Small intestine (tissue), 7 donors: ENCODE results near the gene CHIC1. TPM values are rescaled to one million over a fixed set of nuclear protein-coding genes. Genes with fewer than 3 reads are reported as not detected.
"Not testable (repeated sequence)": the region's sequence is repeated elsewhere in the genome, so short reads cannot be mapped to it uniquely, and the experiment has no call there.

Experiments
- DNase-seq, 2 donors: peaks; one replicate each; pipeline versions ENCODE4 v3.0.0 to v3.0.0-alpha.2; 2013
- FAIRE-seq: peaks from 2 replicates; lab custom pipeline; 2012; peaks lifted over from hg19 to GRCh38; lab: Jason Lieb, UNC
- H3K27ac ChIP-seq, 3 donors: one replicate each; pipeline ENCODE4 v1.5.1; 2013; ENCODE audit warnings: low read length in 2 of 3, mild to moderate bottlenecking in 2 of 3, control low read depth in 1 of 3, inconsistent platforms in 1 of 3, low read depth in 1 of 3, moderate library complexity in 1 of 3
- H3K27me3 ChIP-seq, 3 donors: one replicate each; pipeline ENCODE4 v1.6.1; 2013; ENCODE audit warnings: low read length in 3 of 3, inconsistent platforms in 1 of 3; ENCODE audit not compliant: control insufficient read depth in 3 of 3, insufficient read depth in 3 of 3
- H3K36me3 ChIP-seq, 3 donors: one replicate each; pipeline ENCODE4 v1.6.1; 2013; ENCODE audit warnings: low read length in 3 of 3, inconsistent platforms in 1 of 3, low read depth in 1 of 3, mild to moderate bottlenecking in 1 of 3, moderate library complexity in 1 of 3; ENCODE audit not compliant: control insufficient read depth in 3 of 3, insufficient read depth in 2 of 3
- H3K4me1 ChIP-seq, 3 donors: one replicate each; pipeline ENCODE4 v1.6.1; 2013; ENCODE audit warnings: low read length in 2 of 3, inconsistent platforms in 1 of 3, low read depth in 1 of 3, mild to moderate bottlenecking in 1 of 3, moderate library complexity in 1 of 3; ENCODE audit not compliant: control insufficient read depth in 3 of 3, insufficient read depth in 2 of 3
- H3K4me3 ChIP-seq, 3 donors: one replicate each; pipeline ENCODE4 v1.5.1; 2013; ENCODE audit warnings: low read length in 3 of 3, control low read depth in 1 of 3, inconsistent platforms in 1 of 3, low read depth in 1 of 3, mild to moderate bottlenecking in 1 of 3, moderate library complexity in 1 of 3
- H3K9me3 ChIP-seq, 2 donors: one replicate each; pipeline ENCODE4 v1.6.1; 2013; ENCODE audit warnings: low read depth in 1 of 2, low read length in 1 of 2; ENCODE audit not compliant: control insufficient read depth in 2 of 2, insufficient read depth in 1 of 2
- WGBS, 3 donors: extraction: QIAGEN DNeasy Blood & Tissue Kit; methylation state at CpG; one replicate each; pipeline ENCODE4 v1.1.7; 2013; 5-methylcytosine and 5-hydroxymethylcytosine counted together
- polyA plus RNA-seq, 4 donors: library from polyadenylated mRNA; stranded (reverse) in 3 of 4; unstranded in 1 of 4; fragments of 200-250 nt in 3 of 4; fragments of 120-200 nt in 1 of 4; gene quantifications; one replicate each; pipeline versions ENCODE4 v1.2.1 to v1.2.3, GENCODE V29; 2013
- donor health status: healthy with polysubstance abuse.
- donor health status: control.
- donor health status: control.
- donor health status: Bipolar disorder and iron deficiency.
- donor health status: healthy.

Gene CHIC1
- polyA plus RNA-seq, 4 donors, result 1.1 to 13.4 (median 2.1) TPM

GRCh38 chrX:73563738-73564068 is 706 bp downstream of the CHIC1 start:
- Histone ChIP-seq H3K27me3 (no peaks in the 10 kb centered on the region), H3K27ac (peak overlapping the region; percentile 8 to 82 (median 48)), H3K4me1 (no peaks in the 10 kb centered on the region), H3K4me3 (peak overlapping the region; percentile 52 to 68 (median 57)), H3K36me3 (no peaks in the 10 kb centered on the region), H3K9me3 (no peaks in the 10 kb centered on the region)
- 3 to 15% (median 6%) methylated on average over 3 of the region's 3 CpGs for WGBS, 3 donors
- FAIRE-seq, result no peak
- peak in 1 of 2 donors; percentile 19 for DNase-seq

- DNase-seq (no peak), FAIRE-seq (no peak)
- Histone ChIP-seq H3K27ac (no peak overlapping the region), H3K9me3 (no peaks in the 10 kb centered on the region), H3K27me3 (no peaks in the 10 kb centered on the region), H3K4me3 (no peak overlapping the region), H3K4me1 (no peaks in the 10 kb centered on the region), H3K36me3 (no peaks in the 10 kb centered on the region)
- WGBS, 3 donors, result 52 to 62% (median 56%) methylated on average over 2 of the region's 2 CpGs
These were observed 14.4 kb downstream of the CHIC1 start for GRCh38 chrX:73577361-73577760.

- whole genome bisulfite sequencing, 3 donors, result 6 to 24% (median 12%) methylated on average over 3 of the region's 3 CpGs
- Histone ChIP-seq H3K36me3 (no peaks in the 10 kb centered on the region), H3K9me3 (no peaks in the 10 kb centered on the region), H3K27ac (no peak overlapping the region), H3K4me3 (no peak overlapping the region), H3K27me3 (no peaks in the 10 kb centered on the region), H3K4me1 (no peaks in the 10 kb centered on the region)
- FAIRE-seq, result no peak
- DNase-seq, result peak; percentile 32 to 37
These were observed 18.1 kb downstream of the CHIC1 start for GRCh38 chrX:73581002-73581628.

- not testable (repeated sequence) for H3K9me3 ChIP-seq, DNase-seq, H3K4me3 ChIP-seq, H3K4me1 ChIP-seq, FAIRE-seq, H3K27me3 ChIP-seq, H3K27ac ChIP-seq, H3K36me3 ChIP-seq
- WGBS, 3 donors, result 93 to 96% (median 96%) methylated on average over 1 of the region's 1 CpG
These were observed 34.8 kb downstream of the CHIC1 start for GRCh38 chrX:73597758-73598157.

GRCh38 chrX:73615022-73615421 is 52.0 kb downstream of the CHIC1 start:
- Histone ChIP-seq H3K27me3 (no peaks in the 10 kb centered on the region), H3K27ac (no peak overlapping the region), H3K9me3 (peaks cover 0 to 22% of the 10 kb centered on the region in 2 donors), H3K4me3 (no peak overlapping the region), H3K36me3 (no peaks in the 10 kb centered on the region), H3K4me1 (no peaks in the 10 kb centered on the region)
- FAIRE-seq (no peak), DNase-seq (no peak)
- WGBS, 3 donors, result 73 to 93% (median 90%) methylated on average over 3 of the region's 3 CpGs

GRCh38 chrX:73641669-73642068 is 78.7 kb downstream of the CHIC1 start:
- not testable (repeated sequence) for H3K27me3 ChIP-seq, H3K4me1 ChIP-seq, H3K27ac ChIP-seq, FAIRE-seq, H3K9me3 ChIP-seq, H3K36me3 ChIP-seq, DNase-seq, H3K4me3 ChIP-seq
- 86 to 98% (median 93%) methylated on average over 2 of the region's 2 CpGs for WGBS, 3 donors

GRCh38 chrX:73647212-73647611 is 84.2 kb downstream of the CHIC1 start:
- Histone ChIP-seq H3K4me1 (no peaks in the 10 kb centered on the region), H3K27ac (no peak overlapping the region), H3K9me3 (peaks cover 0 to 16% of the 10 kb centered on the region in 2 donors), H3K27me3 (no peaks in the 10 kb centered on the region), H3K4me3 (no peak overlapping the region), H3K36me3 (peaks cover 0 to 5% (median 0%) of the 10 kb centered on the region in 3 donors)
- 60 to 100% (median 96%) methylated on average over 1 of the region's 1 CpG for WGBS, 3 donors
- FAIRE-seq (no peak), DNase-seq (no peak)

- FAIRE-seq, result no peak
- Histone ChIP-seq H3K27ac (no peak overlapping the region), H3K9me3 (peaks cover 0 to 16% of the 10 kb centered on the region in 2 donors), H3K36me3 (peaks cover 0 to 5% (median 0%) of the 10 kb centered on the region in 3 donors), H3K4me3 (no peak overlapping the region), H3K27me3 (no peaks in the 10 kb centered on the region), H3K4me1 (no peaks in the 10 kb centered on the region)
- DNase-seq, result no peak
These were observed 84.8 kb downstream of the CHIC1 start for GRCh38 chrX:73647632-73648322.
